B cell (primary cell): Measurements from ENCODE around the gene CXCR2. TPM values are rescaled to one million over a fixed set of nuclear protein-coding genes. Genes with fewer than 3 reads are reported as not detected.

Source experiments
- ATAC-seq: fragments of 200-7000 bp; cut with Tn5 transposase; one replicate; pipeline ENCODE4 v1.10.0; 2021; ENCODE audit warnings: low read depth, mild to moderate bottlenecking, moderate number of reproducible peaks, moderate library complexity
- CTCF ChIA-PET: fragments of 350-600 bp; sonication (Branson Sonifier 250); formaldehyde crosslinking; loops from one replicate; lab custom pipeline; 2021; ENCODE audit warnings: antibody characterized with exemption, inconsistent platforms; lab: Charles Lee
- POLR2A ChIA-PET: fragments of 350-600 bp; sonication (Branson Sonifier 250); formaldehyde crosslinking; loops from one replicate; lab custom pipeline; 2021; ENCODE audit warnings: antibody characterized with exemption; lab: Charles Lee
- DNase-seq: peaks from one replicate; pipeline ENCODE4 v3.0.0; 2013
- H2AFZ ChIP-seq: 2 replicates; pipeline ENCODE4 v1.6.1; 2012; ENCODE audit warnings: mild to moderate bottlenecking, low read depth, low read length; ENCODE audit not compliant: insufficient read depth, poor library complexity, severe bottlenecking
- H3K27ac ChIP-seq, 2 donors: 1 replicate in 1 of 2; 2 replicates in 1 of 2; pipeline ENCODE4 v1.5.1; 2012 to 2013; ENCODE audit warnings: low read length in 2 of 2, mild to moderate bottlenecking in 2 of 2, moderate library complexity in 1 of 2
- H3K27me3 ChIP-seq, 4 experiments: fragments of 200-600 bp in 1 of 4; sonication (generic) in 1 of 4; replicated peaks in 1 of 4; 1 replicate in 2 of 4; 2 replicates in 2 of 4; pipeline versions ENCODE4 v1.6.1 to v1.7.0; 2013 to 2016; ENCODE audit warnings: low read length in 3 of 4, mild to moderate bottlenecking in 2 of 4, mixed read lengths in 1 of 4, moderate library complexity in 1 of 4; ENCODE audit not compliant: insufficient read depth in 4 of 4, control insufficient read depth in 3 of 4; ENCODE audit errors: control extremely low read depth in 1 of 4
- H3K36me3 ChIP-seq, 2 experiments: replicated peaks in 1 of 2; 1 replicate in 1 of 2; 2 replicates in 1 of 2; pipeline versions ENCODE4 v1.6.1 to v1.7.1; 2013; ENCODE audit warnings: low read length in 1 of 2; ENCODE audit not compliant: insufficient read depth in 2 of 2, control insufficient read depth in 1 of 2; ENCODE audit errors: control extremely low read depth in 1 of 2, extremely low read depth in 1 of 2
- H3K4me1 ChIP-seq, 2 donors: fragments of 200-600 bp in 1 of 2; sonication (generic) in 1 of 2; 1 replicate in 1 of 2; 2 replicates in 1 of 2; pipeline versions ENCODE4 v1.5.1 to v1.6.1; 2013 to 2017; ENCODE audit warnings: low read length in 2 of 2; ENCODE audit not compliant: control insufficient read depth in 2 of 2, insufficient read depth in 2 of 2
- H3K4me2 ChIP-seq: replicated peaks from 2 replicates; pipeline ENCODE3; 2012; ENCODE audit warnings: mild to moderate bottlenecking, low read depth, low read length; ENCODE audit not compliant: poor library complexity, severe bottlenecking
- H3K4me3 ChIP-seq, 5 experiments: fragments of 200-600 bp in 1 of 5; sonication (generic) in 1 of 5; 1 replicate in 3 of 5; 2 replicates in 2 of 5; pipeline versions ENCODE4 v1.5.1 to v1.7.0; 2011 to 2016; ENCODE audit warnings: low read length in 4 of 5, mild to moderate bottlenecking in 4 of 5, low read depth in 2 of 5, control low read depth in 1 of 5, moderate library complexity in 1 of 5; ENCODE audit not compliant: insufficient read depth in 1 of 5; ENCODE audit errors: control extremely low read depth in 1 of 5, extremely low read depth in 1 of 5
- H3K79me2 ChIP-seq: fragments of 200-600 bp; sonication (generic); one replicate; pipeline ENCODE4 v1.6.0; 2016; ENCODE audit warnings: low read length; ENCODE audit not compliant: control insufficient read depth, insufficient read depth
- H3K9ac ChIP-seq: fragments of 200-600 bp; sonication (generic); 2 replicates; pipeline ENCODE4 v1.6.1; 2017; ENCODE audit warnings: mild to moderate bottlenecking, low read length, moderate library complexity
- H3K9me3 ChIP-seq, 3 donors: one replicate each; pipeline versions ENCODE4 v1.6.1 to v1.7.1; 2013; ENCODE audit warnings: low read length in 2 of 3; ENCODE audit not compliant: control insufficient read depth in 2 of 3, insufficient read depth in 1 of 3; ENCODE audit errors: control extremely low read depth in 1 of 3
- H4K20me1 ChIP-seq: 2 replicates; pipeline ENCODE4 v1.6.0; 2012; ENCODE audit warnings: mild to moderate bottlenecking, low read length; ENCODE audit not compliant: insufficient read depth, control insufficient read depth, poor library complexity, severe bottlenecking
- H3K27ac Mint-ChIP-seq: one replicate; pipeline ENCODE4 v1.8.0; 2021; ENCODE audit warnings: mixed read lengths
- H3K27me3 Mint-ChIP-seq: one replicate; pipeline ENCODE4 v1.8.0; 2021; ENCODE audit warnings: mixed read lengths
- H3K4me1 Mint-ChIP-seq: one replicate; pipeline ENCODE4 v1.8.0; 2021; ENCODE audit warnings: mixed read lengths
- H3K4me3 Mint-ChIP-seq: one replicate; pipeline ENCODE4 v1.8.0; 2021; ENCODE audit warnings: mixed read lengths
- H3K9me3 Mint-ChIP-seq: one replicate; pipeline ENCODE4 v1.8.0; 2022; ENCODE audit warnings: mixed read lengths; ENCODE audit not compliant: insufficient read depth
- CTCF ChIP-seq: fragments of 200-600 bp; IDR thresholded peaks from one replicate; pipeline ENCODE4 v1.8.0; 2022; ENCODE audit warnings: antibody characterized with exemption, mild to moderate bottlenecking
- EZH2 ChIP-seq: IDR thresholded peaks from 2 replicates; pipeline ENCODE4 v1.6.1; 2012; ENCODE audit warnings: borderline replicate concordance, low read depth, mild to moderate bottlenecking, moderate library complexity, low read length; ENCODE audit not compliant: insufficient read depth, poor library complexity, severe bottlenecking
- WGBS: methylation state at CpG from one replicate; pipeline ENCODE4 v1.1.5; 2013; ENCODE audit warnings: missing lambda C conversion rate; ENCODE audit not compliant: insufficient coverage; 5-methylcytosine and 5-hydroxymethylcytosine counted together
- intact Hi-C: fragments of 100-400 bp; cut with micrococcal nuclease; formaldehyde crosslinking; loops from one replicate; pipeline ENCODE4 v1.10.0; 2022
- polyA plus RNA-seq: library from polyadenylated mRNA; depleted of rRNA; stranded (reverse); fragments of >200 nt; gene quantifications from 2 replicates; pipeline ENCODE4 v1.2.3, GENCODE V29; 2012
- total RNA-seq, 2 donors: library from RNA; stranded (reverse); fragments of 120-200 nt in 1 of 2; gene quantifications; 1 replicate in 1 of 2; 2 replicates in 1 of 2; pipeline versions ENCODE4 v1.2.3 to v1.2.4, GENCODE V29; 2013 to 2022

Gene CXCR2
- total and polyA plus RNA-seq, 2 donors (not counting 1 experiment from before 2014, with no cell fraction given) = 0.03 TPM; not detected in 1

- no peak overlapping the region for H3K4me3 Mint-ChIP-seq
- H3K4me1 ChIP-seq = peaks cover 0 to 7% of the 10 kb centered on the region in 2 donors
- no peak overlapping the region for H3K4me2 ChIP-seq
- no peak for TF ChIP-seq CTCF
- TF ChIP-seq EZH2 = no peak
- no peaks in the 10 kb centered on the region for H3K79me2 ChIP-seq
- H3K36me3 ChIP-seq = no peaks in the 10 kb centered on the region
- intact Hi-C loops = no loop called here
- no peaks in the 10 kb centered on the region for H4K20me1 ChIP-seq
- no peak overlapping the region for H3K9ac ChIP-seq
- ATAC-seq = no peak
- peaks cover 12% of the 10 kb centered on the region for H3K27me3 Mint-ChIP-seq
- WGBS = 94% methylated on average over 2 of the region's 2 CpGs
- H3K4me1 Mint-ChIP-seq = peaks cover 11% of the 10 kb centered on the region
- no peak for DNase-seq
- H3K4me3 ChIP-seq = no peak overlapping the region
- POLR2A ChIA-PET = no interaction called here
- H3K9me3 Mint-ChIP-seq = no peaks in the 10 kb centered on the region
- H2AFZ ChIP-seq = no peak overlapping the region
- no peak overlapping the region for H3K27ac ChIP-seq
- H3K27ac Mint-ChIP-seq = no peak overlapping the region
- CTCF ChIA-PET = no interaction called here
- peaks cover 0 to 9% (median 0%) of the 10 kb centered on the region in 4 experiments for H3K27me3 ChIP-seq
- no peaks in the 10 kb centered on the region for H3K9me3 ChIP-seq
These were observed 47.0 kb downstream of the CXCR2 start for GRCh38 chr2:218172845-218173244.

- 88% methylated on average over 2 of the region's 4 CpGs for WGBS
- H3K4me3 Mint-ChIP-seq = no peak overlapping the region
These were observed 54.0 kb downstream of the CXCR2 start for GRCh38 chr2:218179782-218180181.

More at GRCh38 chr2:218179782-218180181, 54.0 kb downstream of the CXCR2 start:
- H3K4me1 Mint-ChIP-seq = no peaks in the 10 kb centered on the region
- no peak overlapping the region for H3K27ac ChIP-seq
- TF ChIP-seq CTCF (no peak), EZH2 (no peak)
- no peak overlapping the region for H3K4me3 ChIP-seq
- no peak overlapping the region for H3K4me2 ChIP-seq
- H3K27ac Mint-ChIP-seq = no peak overlapping the region
- H3K9ac ChIP-seq = no peak overlapping the region
- H3K36me3 ChIP-seq = no peaks in the 10 kb centered on the region
- no peaks in the 10 kb centered on the region for H3K79me2 ChIP-seq
- H3K4me1 ChIP-seq = no peaks in the 10 kb centered on the region
- DNase-seq = no peak
- peaks cover 17% of the 10 kb centered on the region for H3K27me3 Mint-ChIP-seq
- H4K20me1 ChIP-seq = no peaks in the 10 kb centered on the region
- CTCF ChIA-PET = no interaction called here
- intact Hi-C loops = no loop called here
- POLR2A ChIA-PET = no interaction called here
- no peaks in the 10 kb centered on the region for H3K9me3 ChIP-seq
- H3K27me3 ChIP-seq = peaks cover 0 to 8% (median 2%) of the 10 kb centered on the region in 4 experiments
- H3K9me3 Mint-ChIP-seq = no peaks in the 10 kb centered on the region
- no peak overlapping the region for H2AFZ ChIP-seq
- ATAC-seq = no peak
